ENCODE data around the gene PRR29. TPM values are rescaled to one million over a fixed set of nuclear protein-coding genes. Genes with fewer than 3 reads are reported as not detected.
"Not testable (repeated sequence)": the region's sequence is repeated elsewhere in the genome, so short reads cannot be mapped to it uniquely, and the experiment has no call there.

Gene PRR29
- total RNA-seq, 1 experiment from 2014 or later: 0.17 TPM

- peak; percentile 88 for DNase-seq (ENCODE audit: low read depth)
Observed at GRCh38 chr17:63974594-63975192, 23.5 kb upstream of the PRR29 start.

GRCh38 chr17:63975541-63976092 is 22.5 kb upstream of the PRR29 start:
- no peak for DNase-seq (ENCODE audit: low read depth)

DNA sequence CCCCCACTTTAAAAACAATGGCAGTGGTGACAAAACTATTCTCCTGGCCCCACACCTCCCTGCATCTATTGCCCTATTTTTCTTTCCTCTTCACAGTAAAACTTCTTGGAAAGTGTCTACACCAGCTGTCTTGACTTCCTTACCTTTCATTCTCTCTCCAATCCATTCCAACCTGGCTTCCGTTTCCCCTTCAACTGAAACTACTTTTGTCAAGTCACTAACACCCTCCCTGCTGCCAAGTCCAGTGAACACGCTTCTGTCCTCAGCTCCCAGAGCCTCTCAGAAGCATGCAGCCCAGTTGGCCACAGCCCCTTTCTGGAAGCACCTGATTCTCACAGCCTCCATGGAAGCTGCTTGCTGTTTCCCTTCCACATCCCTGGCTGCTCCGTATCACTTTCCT is 21.4 kb upstream of the PRR29 start:
- DNase-seq (ENCODE audit: low read depth): no peak

GRCh38 chr17:63978272-63979200 is 19.6 kb upstream of the PRR29 start:
- DNase-seq (ENCODE audit: low read depth): no peak

DNA sequence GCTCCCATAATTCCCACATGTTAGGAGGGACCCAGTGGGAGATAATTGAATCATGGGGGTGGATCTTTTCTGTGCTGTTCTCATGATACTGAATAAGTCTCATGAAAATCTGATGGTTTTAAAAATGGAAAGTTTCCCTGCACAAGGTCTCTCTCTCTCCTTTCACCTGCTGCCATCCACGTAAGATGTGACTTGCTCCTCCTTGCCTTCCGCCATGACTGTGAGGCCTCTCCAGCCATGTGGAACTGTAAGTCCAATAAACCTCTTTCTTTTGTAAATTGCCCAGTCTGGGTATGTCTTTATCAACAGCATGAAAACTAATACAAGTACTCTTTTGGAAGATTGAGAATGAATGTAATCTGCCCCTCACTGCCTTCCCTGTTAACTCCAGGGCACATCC is 15.5 kb upstream of the PRR29 start:
- DNase-seq (ENCODE audit: low read depth): not testable (repeated sequence)

- DNase-seq (ENCODE audit: low read depth): no peak
Observed at GRCh38 chr17:63983320-63983719, 14.8 kb upstream of the PRR29 start.

- DNase-seq (ENCODE audit: low read depth): no peak
Observed at GRCh38 chr17:63984236-63984635, 13.9 kb upstream of the PRR29 start.

DNA sequence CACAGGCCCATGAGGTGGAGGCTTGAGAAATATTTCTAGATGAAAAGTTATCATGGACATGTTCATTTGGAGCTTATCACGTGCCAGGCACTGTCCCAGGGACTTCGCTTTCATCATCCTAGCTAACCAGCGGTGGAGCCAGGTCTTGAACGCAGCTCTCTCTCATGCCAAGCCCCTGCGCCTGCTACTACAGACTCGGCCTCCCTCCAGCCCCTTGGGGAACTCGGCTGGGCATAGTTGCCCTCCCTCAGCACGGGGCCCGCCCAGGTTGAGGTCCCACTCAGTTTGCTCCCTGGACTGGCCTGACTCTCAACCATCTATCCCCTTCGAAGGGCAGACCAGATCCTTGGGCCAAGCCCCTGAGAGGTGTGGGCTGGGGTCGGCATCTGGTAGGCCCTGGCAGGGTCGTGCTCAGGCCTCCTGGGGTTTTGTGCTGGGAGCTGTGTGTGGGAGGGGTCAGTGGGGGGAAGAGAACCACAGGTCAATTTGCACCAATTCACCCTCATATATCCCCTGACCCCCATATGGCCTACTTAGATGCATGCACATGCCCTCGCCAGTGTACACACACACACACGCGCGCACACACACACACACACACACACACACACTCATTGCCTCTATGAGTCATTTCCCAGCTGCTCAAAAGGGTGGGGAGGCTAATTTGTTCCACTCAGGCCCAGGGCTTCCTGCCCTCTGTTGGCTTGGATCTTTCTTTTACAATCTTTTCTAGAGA is 13.3 kb upstream of the PRR29 start:
- peak; percentile 80 for DNase-seq (ENCODE audit: low read depth)

GRCh38 chr17:63985387-63986140 is 12.6 kb upstream of the PRR29 start:
- no peak for DNase-seq (ENCODE audit: low read depth)

- DNase-seq (ENCODE audit: low read depth): no peak
Observed at GRCh38 chr17:63986821-63987220, 11.3 kb upstream of the PRR29 start.

- no peak for DNase-seq (ENCODE audit: low read depth)
Observed at GRCh38 chr17:63987221-63988126, 10.7 kb upstream of the PRR29 start.

DNA sequence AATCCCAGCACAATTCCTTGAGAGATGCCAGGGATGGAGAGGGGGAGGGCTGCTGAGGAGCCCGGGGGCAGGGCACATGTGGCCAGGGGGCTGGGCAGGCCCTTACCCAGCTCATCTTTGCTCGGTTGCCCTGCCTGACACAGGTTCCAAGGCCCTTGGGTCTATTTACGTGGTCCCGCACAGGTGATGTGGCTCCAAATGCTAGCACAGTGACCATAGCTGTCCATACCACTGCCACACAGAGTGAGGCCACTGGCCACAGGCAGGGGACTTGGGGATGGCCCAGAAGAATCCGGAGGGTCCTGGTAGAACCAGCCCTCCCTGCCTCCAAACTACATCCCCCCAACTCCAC is 10.0 kb upstream of the PRR29 start:
- no peak for DNase-seq (ENCODE audit: low read depth)

DNA sequence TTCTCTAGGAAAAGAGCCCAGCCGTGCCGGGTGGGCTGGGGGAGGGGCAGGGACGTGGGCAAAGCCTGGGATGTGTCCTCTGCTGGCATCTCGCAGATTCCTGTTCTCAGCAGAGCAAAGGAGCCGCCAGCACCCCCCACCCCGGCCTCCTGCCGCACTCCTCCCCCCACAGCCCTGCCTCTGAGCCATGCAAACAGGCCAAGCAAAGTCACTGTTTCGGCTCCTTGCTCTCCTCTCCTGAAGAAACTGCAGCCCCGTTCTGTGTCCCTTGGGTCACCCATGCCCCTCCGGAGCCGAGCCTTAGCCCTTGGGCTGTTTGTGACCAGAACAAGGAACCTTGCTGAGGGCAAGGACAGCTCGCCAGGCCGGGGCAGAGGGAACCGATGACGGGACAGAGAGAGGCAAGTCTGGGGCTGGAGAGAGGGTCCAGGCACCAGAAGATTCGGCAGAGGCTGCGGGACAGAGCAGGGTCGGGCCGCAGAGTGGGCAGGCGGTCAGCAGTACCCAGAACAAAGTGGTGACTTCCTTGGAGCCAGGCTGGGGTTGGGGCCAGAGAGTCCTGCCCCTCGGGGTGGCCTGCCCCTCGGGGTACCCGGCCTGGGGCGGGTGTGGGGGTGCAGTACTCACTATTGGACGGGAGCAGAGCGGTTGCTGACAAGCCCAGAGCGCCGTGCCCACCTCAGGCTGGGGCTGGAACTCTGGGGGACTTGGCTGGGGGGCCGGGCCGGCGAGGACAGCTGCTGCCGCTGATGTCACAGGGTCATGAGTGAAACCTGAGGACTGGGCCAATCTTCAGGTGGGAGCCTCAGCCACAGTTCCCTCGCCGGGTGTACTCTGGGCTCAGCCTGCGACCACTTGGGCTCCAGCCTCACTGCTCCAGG is 9.2 kb upstream of the PRR29 start:
- no peak for DNase-seq (ENCODE audit: low read depth)

DNA sequence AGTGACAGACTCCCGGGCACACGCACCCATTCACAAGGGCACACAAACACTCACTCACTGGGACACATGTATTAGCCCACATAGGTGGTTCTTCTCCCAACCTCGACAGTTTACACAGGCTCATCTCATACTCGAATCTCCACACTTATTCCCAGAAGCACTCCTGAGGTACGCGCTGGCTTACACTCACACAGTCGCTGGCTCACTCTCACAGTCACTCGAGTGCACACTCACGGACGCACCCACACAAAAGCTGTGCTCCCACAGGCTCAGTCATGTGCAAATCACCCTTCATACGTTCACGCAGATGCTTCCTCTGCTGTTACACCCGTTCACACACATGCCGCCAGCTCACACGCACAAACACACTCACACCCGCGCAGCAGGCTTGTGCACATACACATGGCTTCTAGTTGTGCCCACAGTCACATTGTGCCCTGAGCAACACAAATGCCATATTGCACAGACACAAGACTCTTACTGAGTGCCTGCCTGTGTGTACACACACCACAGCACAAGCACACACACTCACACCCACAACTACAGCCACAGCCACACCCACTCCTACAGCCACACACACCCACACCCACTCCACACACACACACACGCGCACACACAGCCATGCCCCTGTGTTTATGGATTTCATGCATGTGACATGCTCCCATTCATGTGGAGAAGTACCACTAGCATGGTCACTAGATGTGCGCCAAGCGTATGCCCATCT is 8.4 kb upstream of the PRR29 start:
- no peak for DNase-seq (ENCODE audit: low read depth)

DNA sequence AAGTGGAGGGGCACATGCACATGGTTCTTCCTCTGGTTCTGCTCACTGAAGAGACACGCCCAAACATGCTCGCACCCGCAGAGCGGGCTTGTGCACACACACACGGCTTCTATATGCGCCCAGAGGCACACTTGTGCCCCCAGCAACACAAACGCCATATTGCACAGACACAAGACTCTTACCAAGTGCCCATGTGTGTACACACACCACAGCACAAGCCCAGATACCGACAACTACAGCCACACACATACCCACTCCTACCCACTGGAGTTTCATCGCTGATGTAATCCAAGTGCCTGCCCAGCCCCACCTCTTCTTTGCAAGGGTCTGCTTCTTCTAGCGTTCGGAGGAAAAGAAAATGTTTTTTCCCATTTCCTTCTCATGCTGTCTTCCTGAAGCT is 6.5 kb upstream of the PRR29 start:
- no peak for DNase-seq (ENCODE audit: low read depth)

- no peak for DNase-seq (ENCODE audit: low read depth)
Observed at GRCh38 chr17:63993368-63993985, 4.7 kb upstream of the PRR29 start.

- DNase-seq (ENCODE audit: low read depth): no peak
Observed at GRCh38 chr17:63995626-63996025, 2.5 kb upstream of the PRR29 start.

DNA sequence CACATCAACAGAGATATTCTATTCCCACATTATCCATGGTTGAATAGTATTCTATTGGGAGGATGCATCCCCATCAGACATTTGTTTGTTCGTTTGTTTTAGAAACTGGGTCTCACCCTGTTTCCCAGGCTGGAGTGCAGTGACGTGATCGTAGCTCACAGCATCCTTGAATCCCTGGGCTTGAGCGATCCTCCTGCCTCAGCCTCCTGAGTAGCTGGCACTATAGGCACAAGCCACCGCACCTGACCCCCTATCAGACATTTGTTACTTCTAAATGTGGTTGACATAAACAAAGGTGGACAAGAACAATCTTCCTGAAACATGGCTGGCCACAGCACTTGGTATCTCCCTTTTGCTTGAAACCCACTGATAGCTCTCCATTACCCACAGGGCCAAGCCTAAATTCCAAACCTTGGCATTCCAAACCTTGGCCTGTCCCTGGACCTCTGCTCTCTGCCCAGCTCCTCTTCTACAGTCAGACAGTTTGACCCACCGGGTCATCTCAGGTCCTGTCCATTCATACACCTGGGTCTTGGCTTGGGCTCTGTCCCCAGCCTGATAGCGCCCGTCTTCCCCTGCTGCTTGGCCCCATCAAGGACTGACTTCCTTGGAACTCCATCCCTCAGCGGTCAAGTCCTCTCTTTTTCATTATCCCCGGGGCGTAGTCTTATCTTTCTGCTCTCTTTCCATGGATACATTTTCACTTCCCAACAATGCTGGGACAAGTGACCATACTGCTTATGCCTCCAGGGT is 1.5 kb upstream of the PRR29 start:
- DNase-seq (ENCODE audit: low read depth): no peak
